Endodermal cell (in vitro differentiated cells): Measurements from ENCODE around the gene MCL1. TPM values are rescaled to one million over a fixed set of nuclear protein-coding genes. Genes with fewer than 3 reads are reported as not detected.

ENCODE experiments used
- DNase-seq: peaks from one replicate; pipeline ENCODE4 v3.0.0-alpha.2; 2017
- H3K27ac ChIP-seq: 2 replicates; pipeline ENCODE4 v1.5.1; 2013; ENCODE audit warnings: mild to moderate bottlenecking, low read depth, low read length, moderate library complexity
- H3K27me3 ChIP-seq: 2 replicates; pipeline ENCODE4 v1.6.1; 2013; ENCODE audit warnings: mild to moderate bottlenecking, low read length, moderate library complexity; ENCODE audit not compliant: insufficient read depth, control insufficient read depth, poor library complexity, severe bottlenecking
- H3K36me3 ChIP-seq: 2 replicates; pipeline ENCODE4 v1.7.0; 2013; ENCODE audit warnings: mild to moderate bottlenecking, low read length, moderate library complexity; ENCODE audit not compliant: control insufficient read depth, insufficient read depth
- H3K4me1 ChIP-seq: one replicate; pipeline ENCODE4 v1.7.0; 2013; ENCODE audit warnings: low read length; ENCODE audit not compliant: control insufficient read depth, insufficient read depth
- H3K4me3 ChIP-seq: 2 replicates; pipeline ENCODE4 v1.5.1; 2013; ENCODE audit warnings: mild to moderate bottlenecking, low read length, moderate library complexity
- H3K9ac ChIP-seq: 2 replicates; pipeline ENCODE4 v1.6.1; 2013; ENCODE audit warnings: mild to moderate bottlenecking, low read length, moderate library complexity; ENCODE audit not compliant: poor library complexity, severe bottlenecking; ENCODE audit errors: extremely low read depth
- H3K9me3 ChIP-seq: 2 replicates; pipeline ENCODE4 v1.6.1; 2013; ENCODE audit warnings: mild to moderate bottlenecking, low read length, moderate library complexity; ENCODE audit not compliant: control insufficient read depth
- H3K27ac Mint-ChIP-seq: 2 replicates; pipeline ENCODE4 v1.8.0; 2020; ENCODE audit warnings: mixed read lengths
- H3K27me3 Mint-ChIP-seq: 2 replicates; pipeline ENCODE4 v1.8.0; 2021; ENCODE audit warnings: mild to moderate bottlenecking, mixed read lengths; ENCODE audit not compliant: insufficient read depth
- H3K36me3 Mint-ChIP-seq: 2 replicates; pipeline ENCODE4 v1.8.0; 2020; ENCODE audit warnings: low read depth, mixed read lengths
- H3K4me1 Mint-ChIP-seq: 2 replicates; pipeline ENCODE4 v1.8.0; 2020; ENCODE audit warnings: mixed read lengths
- H3K4me3 Mint-ChIP-seq: 2 replicates; pipeline ENCODE4 v1.8.0; 2020; ENCODE audit warnings: mild to moderate bottlenecking, moderate library complexity, mixed read lengths
- H3K9me3 Mint-ChIP-seq: 2 replicates; pipeline ENCODE4 v1.8.0; 2020; ENCODE audit warnings: mild to moderate bottlenecking, mixed read lengths
- CTCF ChIP-seq: fragments of 200-600 bp; sonication (generic); conservative IDR thresholded peaks from 2 replicates; pipeline ENCODE4 v1.5.0; 2021; ENCODE audit warnings: antibody characterized with exemption, mild to moderate bottlenecking
- WGBS, 2 experiments: methylation state at CpG; one replicate each; pipeline versions ENCODE4 v1.1.5 to v1.1.7; 2013; ENCODE audit warnings: missing lambda C conversion rate in 2 of 2, mixed read lengths in 1 of 2; ENCODE audit not compliant: insufficient coverage in 1 of 2, insufficient read length in 1 of 2; 5-methylcytosine and 5-hydroxymethylcytosine counted together
- total RNA-seq, 2 donors: library from RNA; stranded (reverse); fragmentation: NEBNext Ultra II Directional in 1 of 2; extraction: Animal tissue kit (Norgen Biotek cat#: 25700) in 1 of 2; gene quantifications; 2 replicates in 1 of 2; 3 replicates in 1 of 2; pipeline ENCODE4 v1.2.1, GENCODE V29; 2021

MCL1 gene
- total RNA-seq, 2 donors from 2014 or later = 133 to 173 TPM

GRCh38 chr1:150561974-150562445, 17.4 kb downstream of the MCL1 start:
- 2 to 3% methylated on average over 10 to 18 of the region's 18 CpGs for WGBS, 2 experiments
- Mint-ChIP-seq H3K4me1 (peaks cover 37% of the 10 kb centered on the region), H3K4me3 (peak overlapping the region; percentile 65), H3K9me3 (no peaks in the 10 kb centered on the region), H3K36me3 (peaks cover 2% of the 10 kb centered on the region), H3K27ac (peak overlapping the region; percentile 99), H3K27me3 (no peaks in the 10 kb centered on the region)
- no peaks in the 10 kb centered on the region for H3K36me3 ChIP-seq
- DNase-seq = peak; percentile 95
- peak overlapping the region; percentile 89 for H3K4me3 ChIP-seq
- peak overlapping the region; percentile 99 for H3K27ac ChIP-seq
- H3K9ac ChIP-seq = peak overlapping the region; percentile 92
- H3K27me3 ChIP-seq = no peaks in the 10 kb centered on the region
- no peaks in the 10 kb centered on the region for H3K9me3 ChIP-seq
- no peak for TF ChIP-seq CTCF
- H3K4me1 ChIP-seq = peaks cover 10% of the 10 kb centered on the region

GRCh38 chr1:150561254-150561973, 18.0 kb downstream of the MCL1 start:
- H3K4me1 Mint-ChIP-seq = peaks cover 40% of the 10 kb centered on the region
- Histone ChIP-seq H3K27ac (peak overlapping the region; percentile 99), H3K36me3 (no peaks in the 10 kb centered on the region), H3K9me3 (no peaks in the 10 kb centered on the region), H3K4me1 (peaks cover 10% of the 10 kb centered on the region), H3K27me3 (no peaks in the 10 kb centered on the region), H3K9ac (peak overlapping the region; percentile 92), H3K4me3 (peak overlapping the region; percentile 89)
- peak overlapping the region; percentile 99 for H3K27ac Mint-ChIP-seq
- H3K27me3 Mint-ChIP-seq = no peaks in the 10 kb centered on the region
- DNase-seq = peak; percentile 97
- peak overlapping the region; percentile 65 for H3K4me3 Mint-ChIP-seq
- H3K9me3 Mint-ChIP-seq = no peaks in the 10 kb centered on the region
- H3K36me3 Mint-ChIP-seq = peaks cover 2% of the 10 kb centered on the region
- TF ChIP-seq CTCF = no peak
- 0 to 1% methylated on average over 6 to 32 of the region's 32 CpGs for WGBS, 2 experiments

- WGBS, 2 experiments = 0 to 13% methylated on average over 11 to 16 of the region's 17 CpGs
- Histone ChIP-seq H3K9me3 (no peaks in the 10 kb centered on the region), H3K27me3 (no peaks in the 10 kb centered on the region), H3K27ac (peak overlapping the region; percentile 99), H3K36me3 (peaks cover 2% of the 10 kb centered on the region), H3K4me1 (peaks cover 10% of the 10 kb centered on the region), H3K4me3 (peak overlapping the region; percentile 89), H3K9ac (peak overlapping the region; percentile 92)
- Mint-ChIP-seq H3K36me3 (peaks cover 2% of the 10 kb centered on the region), H3K27ac (peak overlapping the region; percentile 99), H3K27me3 (no peaks in the 10 kb centered on the region), H3K4me3 (peak overlapping the region; percentile 65), H3K9me3 (no peaks in the 10 kb centered on the region), H3K4me1 (peaks cover 42% of the 10 kb centered on the region)
- DNase-seq = peak; percentile 97
- peak; percentile 85 for TF ChIP-seq CTCF
Observed at GRCh38 chr1:150560576-150561253, 18.7 kb downstream of the MCL1 start.
